Activated CD8-positive, alpha-beta memory T cell treated with anti-CD3 and anti-CD28 coated beads, Interleukin-2, amount 50 U/mL, for 1 hour (primary cell): ENCODE results near the gene TMEM207.
"Not testable (repeated sequence)": the region's sequence is repeated elsewhere in the genome, so short reads cannot be mapped to it uniquely, and the experiment has no call there.

ENCODE experiments used
- DNase-seq: peaks from one replicate; pipeline ENCODE4 v3.0.0-alpha.2; 2020; ENCODE audit errors: extremely low read depth

Gene TMEM207

GRCh38 chr3:190449801-190450200 is at the start of gene TMEM207:
Gene TMEM207, minus strand, starts transcription at chr3:190449901. Its CDS starts 92 bp downstream, at chr3:190449809.
- no peak for DNase-seq

GRCh38 chr3:190499122-190499521 is 49.4 kb upstream of the TMEM207 start:
- DNase-seq, result no peak

DNA sequence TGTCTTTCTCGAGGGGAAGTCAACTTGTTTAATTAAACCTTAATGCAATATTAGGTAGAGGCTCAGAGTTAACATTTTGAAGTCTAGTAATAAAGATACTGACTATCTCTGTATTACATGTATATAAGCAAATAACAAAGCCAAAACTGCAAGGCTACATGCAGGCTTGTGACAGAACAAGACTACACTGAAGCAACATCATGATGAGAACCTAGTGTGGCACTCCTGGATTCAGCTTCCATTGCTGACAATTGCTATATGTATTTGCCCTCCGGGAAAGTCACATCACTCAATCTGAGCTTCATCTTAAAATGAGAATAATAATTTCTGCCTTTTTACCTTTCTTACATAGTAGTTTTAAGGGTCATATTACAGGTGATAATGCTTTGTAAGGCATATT is 48.6 kb upstream of the TMEM207 start:
- DNase-seq, result no peak

DNA sequence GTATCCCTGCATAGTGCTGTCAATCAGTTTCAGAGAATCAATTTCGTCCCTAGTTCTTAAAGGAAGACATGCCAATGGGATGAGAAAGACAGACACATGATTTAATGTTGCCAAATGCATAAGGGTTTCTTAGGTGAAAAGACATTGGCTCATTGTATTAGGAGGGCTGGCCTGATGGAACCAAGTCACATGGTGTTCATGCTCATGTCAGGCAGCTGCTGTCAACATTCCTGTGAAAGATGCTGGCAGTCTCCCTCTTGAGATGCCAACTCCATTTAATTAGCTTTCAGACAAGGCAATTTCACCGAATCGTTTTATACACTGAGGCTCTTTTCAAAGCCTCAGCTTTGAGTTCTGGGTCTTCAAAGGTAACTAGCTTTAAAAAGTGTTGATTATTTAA is 48.1 kb upstream of the TMEM207 start:
- no peak for DNase-seq

DNA sequence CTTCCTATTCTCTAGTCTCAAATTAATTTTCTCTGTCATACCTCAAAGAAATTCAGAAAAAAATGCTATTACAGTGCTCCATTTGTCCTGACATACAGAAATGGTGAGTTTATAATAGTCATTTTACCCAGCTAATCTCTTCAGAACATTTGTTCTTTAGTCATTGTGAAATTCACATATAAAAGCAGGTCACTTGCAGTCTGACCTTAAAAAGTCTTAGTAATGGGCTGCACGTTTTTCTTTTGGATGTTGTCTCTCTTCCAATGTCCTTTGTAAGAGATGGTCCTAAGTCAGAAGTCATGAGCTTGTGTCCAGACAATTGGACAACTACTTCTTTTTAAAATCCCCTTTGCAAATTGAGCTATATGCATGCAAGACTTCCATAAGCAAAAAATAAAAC is 47.2 kb upstream of the TMEM207 start:
- no peak for DNase-seq

DNA sequence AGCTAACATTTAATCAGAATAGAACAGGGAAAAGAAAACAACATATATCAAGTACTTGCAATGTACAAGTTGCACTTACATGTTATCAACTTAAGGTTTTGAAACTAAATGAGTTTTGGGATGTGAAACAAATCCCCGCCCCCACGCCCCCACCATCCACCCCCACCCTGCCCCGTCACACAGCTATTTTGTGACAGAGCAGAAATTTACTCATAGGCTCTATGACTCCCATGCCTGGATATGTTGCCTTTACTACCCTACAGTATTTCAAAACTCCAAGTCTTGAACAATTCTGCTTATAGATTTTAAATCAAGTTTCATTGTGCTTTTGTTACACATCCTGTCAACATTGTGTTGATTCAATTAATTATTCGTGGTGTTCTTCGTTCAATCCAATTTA is 46.1 kb upstream of the TMEM207 start:
- no peak for DNase-seq

DNA sequence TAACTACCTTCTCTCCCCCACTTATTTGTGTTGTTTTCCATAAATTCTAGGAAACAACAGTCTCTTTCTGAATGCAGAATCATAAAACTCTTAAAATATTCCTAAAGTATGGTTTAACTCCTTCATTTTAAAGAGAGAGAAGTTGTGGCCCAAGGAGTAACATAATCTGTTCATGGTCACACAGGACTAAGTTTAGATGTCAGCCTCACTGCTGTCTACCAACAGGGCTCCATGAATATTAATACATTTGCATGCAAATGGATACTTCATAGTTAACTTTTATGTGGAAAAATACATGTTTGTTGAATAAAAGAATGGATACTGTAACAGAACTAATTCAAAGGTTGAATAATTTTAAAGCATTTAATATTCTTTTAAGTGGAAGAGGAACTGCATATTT is 45.7 kb upstream of the TMEM207 start:
- no peak for DNase-seq

- DNase-seq, result no peak
Measured at GRCh38 chr3:190494907-190495306, 45.2 kb upstream of the TMEM207 start.

- no peak for DNase-seq
Measured at GRCh38 chr3:190492966-190493365, 43.3 kb upstream of the TMEM207 start.

DNA sequence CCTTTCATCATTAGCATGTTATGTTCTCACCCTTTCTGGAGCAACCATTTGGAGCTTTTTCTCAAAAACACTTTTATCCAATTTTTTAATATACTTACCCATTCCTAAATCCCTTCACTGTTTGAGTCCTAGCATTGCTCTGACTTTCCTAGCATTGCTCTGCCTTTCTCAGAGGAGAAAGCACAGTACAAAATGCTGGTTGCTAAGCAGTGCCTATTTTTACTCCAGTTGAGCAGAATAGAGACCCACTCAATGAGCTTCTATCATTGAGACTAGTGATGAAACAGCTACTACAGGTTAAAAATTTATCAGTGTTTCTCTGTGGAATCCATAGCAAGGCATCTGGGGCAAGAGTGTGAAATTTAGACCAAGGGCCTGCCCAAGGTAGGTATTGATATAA is 42.4 kb upstream of the TMEM207 start:
- DNase-seq, result no peak

DNA sequence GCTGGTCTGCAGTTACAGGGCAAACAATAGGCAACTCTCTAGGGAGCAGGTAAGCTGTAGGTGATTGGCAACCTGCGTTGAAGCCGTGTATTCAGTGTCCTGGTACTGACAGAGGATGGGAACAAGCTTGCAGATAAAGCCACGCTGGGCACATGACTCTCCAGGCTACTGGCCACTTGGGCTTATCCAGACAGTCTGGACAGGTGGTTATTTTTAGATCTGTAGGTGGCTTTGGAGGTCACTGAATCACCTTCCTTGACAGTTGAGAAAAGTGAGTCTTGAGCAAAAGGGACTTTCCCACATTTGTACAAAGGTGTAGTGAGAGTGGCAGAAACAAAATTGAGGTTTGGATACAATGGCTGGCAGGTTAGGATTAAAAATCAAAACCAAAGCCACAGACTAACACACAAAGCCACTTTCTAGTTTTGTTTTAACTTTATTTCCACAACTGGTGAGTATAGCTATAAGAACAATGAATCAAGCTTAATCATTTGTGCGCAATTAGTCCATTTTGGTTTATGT is 41.9 kb upstream of the TMEM207 start:
- no peak for DNase-seq

DNA sequence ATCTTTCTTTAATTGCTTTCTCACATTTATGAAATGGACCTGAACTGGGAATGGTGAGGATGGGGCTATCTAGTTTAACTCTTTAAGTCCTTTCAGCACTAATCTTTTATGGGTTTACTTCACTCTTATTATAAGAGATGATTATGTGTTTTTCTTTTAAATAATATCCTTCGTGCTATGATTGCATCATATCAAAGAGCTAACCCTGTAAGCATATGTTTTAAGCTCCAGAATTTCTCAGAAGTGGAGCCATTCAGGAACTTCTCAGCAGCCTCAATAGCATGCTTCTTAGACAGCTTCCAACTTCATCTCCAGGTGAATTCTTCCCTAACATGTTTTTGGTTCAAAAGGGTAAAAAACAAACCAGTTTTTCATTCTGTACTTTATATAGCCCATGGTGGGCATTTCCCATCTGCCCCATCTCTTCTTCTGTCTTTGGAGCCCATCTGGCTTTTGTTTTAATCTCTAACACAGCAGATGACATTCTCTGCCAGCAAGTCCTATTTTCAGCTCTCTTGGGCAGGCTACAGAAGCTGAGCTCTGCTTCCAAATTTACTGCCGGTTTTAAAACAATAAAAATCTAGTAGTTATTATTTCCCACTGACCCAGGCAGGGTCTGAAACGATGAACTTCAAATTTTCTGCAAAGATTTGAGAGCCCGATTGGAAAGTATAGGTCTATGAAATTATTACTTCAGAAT is 37.4 kb upstream of the TMEM207 start:
- DNase-seq, result no peak

DNA sequence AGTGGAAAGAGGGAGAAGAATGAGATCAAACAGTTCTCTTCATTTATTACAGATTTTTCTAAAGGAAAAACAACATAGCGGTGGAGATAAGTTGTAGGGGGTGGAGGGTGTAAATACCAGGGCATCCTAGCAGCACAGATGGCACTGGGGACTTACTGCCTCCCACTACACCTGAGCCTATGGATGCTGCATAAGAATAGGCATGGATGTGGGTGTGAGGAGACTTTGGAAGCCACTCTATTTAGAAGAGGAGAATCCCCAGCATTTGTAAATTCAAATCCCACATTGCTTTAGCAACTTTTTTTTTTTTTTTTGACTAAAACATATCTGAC is 36.8 kb upstream of the TMEM207 start:
- DNase-seq, result no peak

GRCh38 chr3:190485830-190486532 is 36.3 kb upstream of the TMEM207 start:
- DNase-seq, result no peak

- no peak for DNase-seq
Measured at GRCh38 chr3:190481779-190482178, 32.1 kb upstream of the TMEM207 start.

DNA sequence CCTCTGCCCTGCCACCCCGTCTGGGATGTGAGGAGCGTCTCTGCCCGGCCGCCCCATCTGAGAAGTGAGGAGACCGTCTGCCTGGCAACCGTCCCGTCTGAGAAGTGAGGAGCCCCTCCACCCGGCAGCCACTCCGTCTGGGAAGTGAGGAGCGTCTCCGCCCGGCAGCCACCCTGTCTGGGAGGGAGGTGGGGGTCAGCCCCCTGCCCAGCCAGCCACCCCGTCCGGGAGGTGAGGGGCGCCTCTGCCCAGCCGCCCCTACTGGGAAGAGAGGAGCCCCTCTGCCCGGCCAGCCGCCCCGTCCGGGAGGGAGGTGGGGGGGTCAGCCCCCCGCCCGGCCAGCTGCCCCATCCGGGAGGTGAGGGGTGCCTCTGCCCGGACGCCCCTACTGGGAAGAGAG is 23.6 kb upstream of the TMEM207 start:
- not testable (repeated sequence) for DNase-seq

- no peak for DNase-seq
Measured at GRCh38 chr3:190467922-190468321, 18.2 kb upstream of the TMEM207 start.

- no peak for DNase-seq
Measured at GRCh38 chr3:190458040-190458439, 8.3 kb upstream of the TMEM207 start.

DNA sequence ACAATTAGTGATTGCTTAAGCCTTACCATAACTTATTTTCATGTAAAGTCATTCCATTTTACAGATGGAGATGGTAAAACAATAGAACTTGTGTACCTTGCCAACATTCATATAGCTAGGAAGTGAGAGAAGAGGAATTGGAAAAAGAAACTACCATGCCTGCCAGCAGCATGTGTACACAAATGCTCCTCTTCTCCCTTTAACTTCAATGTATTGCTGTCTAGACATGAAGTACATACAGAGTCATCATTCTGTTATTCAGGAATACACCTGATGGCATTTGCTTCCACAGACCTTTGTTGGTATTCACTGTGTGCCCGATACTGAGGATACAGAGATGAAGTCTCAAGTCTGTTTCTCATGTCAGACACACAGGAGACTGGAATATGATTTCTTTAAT is 7.1 kb upstream of the TMEM207 start:
- no peak for DNase-seq

GRCh38 chr3:190455828-190456227 is 6.1 kb upstream of the TMEM207 start:
- no peak for DNase-seq

DNA sequence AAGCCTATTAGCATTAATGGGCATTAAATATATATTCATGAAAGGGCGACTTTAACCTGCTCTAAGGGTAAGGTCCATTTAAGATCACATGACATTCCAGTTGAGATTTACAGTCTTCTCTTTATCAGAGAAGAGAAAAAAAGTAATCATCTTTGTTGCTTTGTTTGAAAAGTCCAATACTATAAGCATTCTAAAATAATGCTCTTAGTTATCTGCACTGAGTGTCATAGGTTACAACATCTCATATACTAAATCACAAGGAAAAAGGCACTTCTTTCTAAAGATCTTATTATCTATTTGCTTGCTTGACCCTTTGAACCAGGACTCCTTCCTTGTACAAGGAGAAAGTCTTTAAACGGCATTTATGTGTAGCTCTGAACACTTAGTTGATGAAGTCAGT is 1.4 kb downstream of the TMEM207 start:
- DNase-seq, result no peak

DNA sequence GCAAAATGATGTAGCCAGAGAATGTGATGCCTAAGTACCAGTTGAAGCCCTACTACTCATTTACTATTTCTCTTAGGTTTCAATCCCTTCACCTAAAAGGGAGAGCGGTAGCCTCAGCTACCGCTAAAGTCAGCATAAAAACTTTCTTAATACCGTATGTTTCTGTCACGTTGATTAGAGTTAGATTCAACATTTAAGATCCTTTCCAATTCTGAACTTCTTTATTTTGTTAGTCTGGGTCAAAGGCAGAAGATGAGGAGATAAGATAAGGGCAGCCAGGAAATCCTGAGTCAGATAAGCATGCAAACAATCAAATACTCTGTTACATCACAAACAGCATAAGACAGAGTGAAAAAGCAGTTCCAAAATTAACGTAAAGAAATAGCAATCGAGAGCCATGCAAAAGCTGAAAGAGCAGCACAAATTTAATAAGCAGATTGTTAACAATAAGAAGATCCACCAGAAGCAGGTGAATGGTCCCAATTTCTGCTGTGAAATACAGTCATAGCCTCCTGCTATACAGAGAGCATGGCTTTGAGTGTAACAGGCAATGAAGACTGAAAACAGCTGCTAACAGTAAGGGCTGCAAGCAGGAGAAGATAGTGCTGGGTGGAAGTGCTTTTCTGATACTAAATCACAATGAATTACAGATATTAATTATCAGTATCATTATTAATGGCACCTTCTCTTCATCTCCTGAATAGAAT is 3.0 kb downstream of the TMEM207 start:
- no peak for DNase-seq

GRCh38 chr3:190444576-190445145 is 5.0 kb downstream of the TMEM207 start:
- DNase-seq, result no peak
